ENCODE measurements around the gene CD151.
A peak's percentile ranks its signal among the peaks of the same experiment; 100 is the strongest.

CD151 gene

DNA sequence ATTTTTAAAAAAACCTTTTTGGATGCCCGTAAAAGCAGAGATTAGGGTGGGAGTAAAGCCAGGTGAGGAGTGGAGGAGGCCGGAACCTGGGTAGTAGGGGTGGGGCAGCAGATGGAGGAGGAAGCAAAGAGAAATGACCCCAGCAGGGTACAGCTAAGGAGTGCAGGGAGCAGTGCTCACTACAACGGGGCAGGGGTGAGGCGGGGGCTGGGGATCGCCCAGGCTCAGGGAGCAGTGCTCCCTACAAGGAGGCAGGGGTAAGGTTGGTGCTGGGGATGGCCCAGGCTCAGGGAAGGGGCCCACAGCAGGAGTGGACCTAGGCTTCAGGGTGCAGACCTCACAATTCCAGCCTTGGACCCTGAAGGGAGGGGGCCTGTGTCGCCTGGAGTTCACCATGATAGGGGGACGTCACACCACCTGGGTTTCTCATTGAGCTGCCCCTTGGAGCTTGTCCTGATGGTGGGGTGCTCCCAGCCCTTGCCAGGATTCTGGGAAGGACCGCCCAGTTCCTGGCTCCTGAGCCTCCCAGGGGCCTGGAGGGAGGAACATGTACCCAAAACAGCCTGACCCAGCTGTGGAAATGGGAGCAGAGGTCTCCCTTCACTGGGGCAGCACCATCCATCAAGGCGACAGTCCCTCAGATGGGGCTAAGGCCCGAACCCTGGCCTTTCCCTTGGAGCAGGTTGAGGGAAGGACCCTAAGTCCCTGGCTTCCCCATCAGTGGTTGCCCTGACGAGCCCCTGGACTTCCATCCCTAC lies 16.9 kb upstream of the CD151 start:
- no peak for DNase-seq (ENCODE audit: low spot score)

DNA sequence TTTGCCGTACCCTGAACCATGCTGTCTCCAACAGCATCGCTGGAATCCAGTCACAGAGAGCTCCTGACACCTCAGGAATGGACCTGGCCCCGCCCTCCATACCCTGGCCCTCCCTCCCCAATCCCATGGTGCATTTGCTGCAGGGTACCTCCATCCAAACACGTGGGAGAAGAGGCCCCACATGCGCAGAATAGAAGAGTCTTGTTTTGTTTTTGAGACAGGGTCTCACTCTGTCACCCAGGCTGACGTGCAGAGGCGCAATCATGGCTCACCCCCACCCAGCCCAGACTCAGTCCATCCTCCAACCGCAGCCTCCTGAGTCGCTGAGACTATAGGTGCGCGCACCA lies 16.3 kb upstream of the CD151 start:
- no peak for DNase-seq (ENCODE audit: low spot score)

DNA sequence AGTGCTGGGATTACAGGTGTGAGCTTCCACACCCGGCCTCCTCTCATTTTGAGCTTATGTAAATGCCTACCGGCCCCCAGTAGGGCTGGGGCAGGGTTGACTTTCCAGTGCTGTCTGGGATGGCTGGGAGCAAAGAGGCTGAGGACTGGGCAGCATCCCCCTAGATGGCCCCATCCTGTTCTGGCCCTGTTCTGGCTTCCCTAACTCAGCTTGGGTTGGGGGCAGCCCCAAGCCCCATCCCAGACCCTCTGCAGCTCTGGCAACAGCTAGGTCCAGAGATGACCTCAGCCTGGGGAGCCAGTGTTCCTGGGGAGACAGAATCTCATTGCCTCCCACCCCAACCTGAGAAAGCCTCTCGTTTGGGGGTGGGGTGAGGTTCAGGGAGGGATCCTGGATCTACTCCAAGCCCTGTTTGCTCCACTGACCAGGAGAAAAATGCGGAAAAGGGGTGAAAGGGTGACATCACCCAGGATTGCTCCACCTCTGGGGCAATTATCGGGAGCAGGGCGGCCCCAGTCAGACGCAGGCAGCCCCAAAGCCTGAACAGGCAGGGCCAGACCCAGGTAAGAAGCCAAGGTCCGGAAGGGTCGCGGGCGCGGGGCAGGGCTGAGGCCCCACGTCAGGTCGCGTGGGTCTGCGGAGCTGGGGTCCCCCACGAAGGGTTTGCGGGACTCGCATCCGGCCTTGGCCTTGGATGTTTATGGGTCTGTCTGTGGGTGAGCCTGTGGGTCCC lies 14.2 kb upstream of the CD151 start, which contains the start of gene PNPLA2:
Gene PNPLA2, plus strand, starts transcription at position 519 of the 733 bp plus-strand sequence. CDS start 805 bp downstream, outside the sequence.
- no peak for DNase-seq (ENCODE audit: low spot score)

GRCh38 chr11:819129-819931 lies 13.4 kb upstream of the CD151 start:
- DNase-seq (ENCODE audit: low spot score) = peak; percentile 91

GRCh38 chr11:819943-820649 lies 12.7 kb upstream of the CD151 start:
- DNase-seq (ENCODE audit: low spot score) = peak; percentile 94

DNA sequence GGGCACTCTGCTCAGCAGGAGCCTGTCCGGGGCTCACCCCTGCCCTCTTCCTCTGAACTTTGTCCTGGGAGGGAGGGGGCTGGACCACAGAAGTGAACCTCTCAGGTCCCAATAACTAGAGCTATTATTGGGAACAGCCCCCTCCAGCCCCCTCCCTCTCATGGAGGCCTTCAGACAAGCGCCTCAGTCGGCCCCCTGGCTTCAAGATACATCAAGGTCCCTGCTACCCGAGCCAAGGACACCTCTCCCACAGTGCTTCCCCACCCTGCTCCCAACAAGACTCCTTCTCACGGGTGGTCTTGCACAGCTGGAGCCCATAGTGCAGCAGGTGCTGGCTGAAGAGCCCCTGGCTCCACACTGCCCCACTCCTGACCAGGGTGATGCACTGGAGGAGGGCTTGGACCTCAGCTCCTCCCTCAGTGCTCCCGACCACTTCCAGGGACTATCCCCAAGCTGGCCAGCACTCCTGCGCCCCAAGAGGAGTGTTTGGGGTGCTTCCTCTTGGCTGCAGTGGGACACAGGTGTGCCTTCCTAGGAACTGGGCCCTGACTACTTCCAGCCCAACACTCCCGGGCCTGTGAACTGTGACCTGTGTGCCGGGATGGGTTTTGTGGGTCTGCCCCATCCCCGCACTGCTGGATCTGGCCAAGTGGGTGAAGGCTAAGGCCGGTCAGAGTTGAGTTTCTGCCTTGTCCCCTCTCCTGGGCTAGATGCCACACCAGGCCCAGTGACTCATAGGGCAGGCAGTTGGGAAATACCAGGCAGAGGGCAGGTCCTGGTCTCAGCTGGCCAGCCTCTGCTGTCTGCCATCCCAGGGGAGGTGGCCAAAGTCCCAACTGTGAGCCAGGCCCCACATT lies 11.9 kb upstream of the CD151 start:
- DNase-seq (ENCODE audit: low spot score) = no peak

DNA sequence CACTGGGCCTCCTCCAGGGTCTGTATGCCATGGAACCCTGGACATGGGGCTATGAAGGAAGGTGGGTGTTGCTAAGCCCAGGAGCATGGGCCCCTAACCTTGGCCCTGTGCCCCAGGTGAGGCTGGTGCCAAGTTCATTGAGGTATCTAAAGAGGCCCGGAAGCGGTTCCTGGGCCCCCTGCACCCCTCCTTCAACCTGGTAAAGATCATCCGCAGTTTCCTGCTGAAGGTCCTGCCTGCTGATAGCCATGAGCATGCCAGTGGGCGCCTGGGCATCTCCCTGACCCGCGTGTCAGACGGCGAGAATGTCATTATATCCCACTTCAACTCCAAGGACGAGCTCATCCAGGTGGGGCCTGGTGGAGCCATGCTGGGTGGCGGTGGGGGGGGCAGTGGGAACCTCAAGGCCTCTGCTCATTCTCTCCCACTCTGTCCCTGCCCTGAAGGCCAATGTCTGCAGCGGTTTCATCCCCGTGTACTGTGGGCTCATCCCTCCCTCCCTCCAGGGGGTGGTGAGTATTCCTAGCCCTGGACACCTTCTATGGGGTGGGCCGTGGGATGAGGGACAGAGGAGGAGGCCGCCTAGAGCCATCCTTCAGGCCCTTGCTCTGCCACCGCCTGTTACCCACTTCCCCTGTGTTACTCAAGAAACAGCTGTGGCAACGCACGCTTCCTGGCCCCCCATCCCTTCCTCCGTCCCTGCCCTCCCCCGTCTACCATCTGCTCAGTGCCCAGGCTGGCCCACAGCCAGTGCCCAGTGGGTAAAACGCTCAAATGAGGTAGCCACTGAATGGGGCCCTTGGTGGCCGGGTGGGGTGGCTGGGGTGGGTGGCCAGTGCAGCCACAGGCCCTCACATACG lies 11.0 kb upstream of the CD151 start:
- no peak for DNase-seq (ENCODE audit: low spot score)

DNA sequence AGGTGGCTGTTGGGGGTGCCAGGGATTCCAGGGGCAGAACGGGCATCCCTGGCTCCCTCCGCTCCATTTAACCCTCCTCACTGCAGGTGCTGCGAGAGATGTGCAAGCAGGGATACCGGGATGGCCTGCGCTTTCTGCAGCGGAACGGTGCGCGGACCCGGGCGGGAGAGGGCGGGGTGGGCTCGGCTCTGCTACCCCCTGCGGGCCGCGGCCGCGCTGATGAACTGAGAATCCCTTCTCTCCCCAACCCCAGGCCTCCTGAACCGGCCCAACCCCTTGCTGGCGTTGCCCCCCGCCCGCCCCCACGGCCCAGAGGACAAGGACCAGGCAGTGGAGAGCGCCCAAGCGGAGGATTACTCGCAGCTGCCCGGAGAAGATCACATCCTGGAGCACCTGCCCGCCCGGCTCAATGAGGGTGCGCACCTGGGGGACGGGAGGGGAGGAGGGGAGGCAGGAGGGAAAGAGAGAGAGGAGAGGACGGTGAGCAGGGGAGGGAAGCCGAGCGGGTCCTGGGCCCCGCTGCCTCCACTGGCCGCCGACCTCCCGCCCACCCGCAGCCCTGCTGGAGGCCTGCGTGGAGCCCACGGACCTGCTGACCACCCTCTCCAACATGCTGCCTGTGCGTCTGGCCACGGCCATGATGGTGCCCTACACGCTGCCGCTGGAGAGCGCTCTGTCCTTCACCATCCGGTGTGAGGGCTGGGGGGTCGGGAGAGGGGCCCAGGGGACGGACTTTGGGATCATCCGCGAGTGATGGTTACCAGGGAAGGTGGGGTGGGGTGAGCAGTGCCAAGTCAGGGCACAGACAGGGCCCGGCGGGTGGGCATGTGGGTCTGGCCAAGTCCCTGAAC lies 9.1 kb upstream of the CD151 start:
- DNase-seq (ENCODE audit: low spot score) = no peak

DNA sequence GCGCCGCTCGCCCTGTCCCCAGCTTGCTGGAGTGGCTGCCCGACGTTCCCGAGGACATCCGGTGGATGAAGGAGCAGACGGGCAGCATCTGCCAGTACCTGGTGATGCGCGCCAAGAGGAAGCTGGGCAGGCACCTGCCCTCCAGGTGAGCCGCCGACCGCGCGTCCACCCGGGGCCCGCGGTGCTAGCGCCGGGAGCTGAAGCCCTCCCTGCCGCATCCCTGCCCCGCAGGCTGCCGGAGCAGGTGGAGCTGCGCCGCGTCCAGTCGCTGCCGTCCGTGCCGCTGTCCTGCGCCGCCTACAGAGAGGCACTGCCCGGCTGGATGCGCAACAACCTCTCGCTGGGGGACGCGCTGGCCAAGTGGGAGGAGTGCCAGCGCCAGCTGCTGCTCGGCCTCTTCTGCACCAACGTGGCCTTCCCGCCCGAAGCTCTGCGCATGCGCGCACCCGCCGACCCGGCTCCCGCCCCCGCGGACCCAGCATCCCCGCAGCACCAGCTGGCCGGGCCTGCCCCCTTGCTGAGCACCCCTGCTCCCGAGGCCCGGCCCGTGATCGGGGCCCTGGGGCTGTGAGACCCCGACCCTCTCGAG lies 8.4 kb upstream of the CD151 start:
- DNase-seq (ENCODE audit: low spot score) = no peak

GRCh38 chr11:824942-825341 lies 7.8 kb upstream of the CD151 start:
- DNase-seq (ENCODE audit: low spot score) = no peak

GRCh38 chr11:825366-826226 lies 7.2 kb upstream of the CD151 start:
- DNase-seq (ENCODE audit: low spot score) = no peak

GRCh38 chr11:826227-826621 lies 6.5 kb upstream of the CD151 start:
- DNase-seq (ENCODE audit: low spot score) = no peak

- no peak for DNase-seq (ENCODE audit: low spot score)
Measured at GRCh38 chr11:826836-827145, 6.0 kb upstream of the CD151 start.

GRCh38 chr11:827146-827896 lies 5.4 kb upstream of the CD151 start:
- no peak for DNase-seq (ENCODE audit: low spot score)

- no peak for DNase-seq (ENCODE audit: low spot score)
Measured at GRCh38 chr11:827897-828192, 4.9 kb upstream of the CD151 start, which contains the start of gene CRACR2B. TSS of gene CRACR2B (plus strand) at chr11:827919. CDS start at chr11:828608, 689 bp downstream.

DNA sequence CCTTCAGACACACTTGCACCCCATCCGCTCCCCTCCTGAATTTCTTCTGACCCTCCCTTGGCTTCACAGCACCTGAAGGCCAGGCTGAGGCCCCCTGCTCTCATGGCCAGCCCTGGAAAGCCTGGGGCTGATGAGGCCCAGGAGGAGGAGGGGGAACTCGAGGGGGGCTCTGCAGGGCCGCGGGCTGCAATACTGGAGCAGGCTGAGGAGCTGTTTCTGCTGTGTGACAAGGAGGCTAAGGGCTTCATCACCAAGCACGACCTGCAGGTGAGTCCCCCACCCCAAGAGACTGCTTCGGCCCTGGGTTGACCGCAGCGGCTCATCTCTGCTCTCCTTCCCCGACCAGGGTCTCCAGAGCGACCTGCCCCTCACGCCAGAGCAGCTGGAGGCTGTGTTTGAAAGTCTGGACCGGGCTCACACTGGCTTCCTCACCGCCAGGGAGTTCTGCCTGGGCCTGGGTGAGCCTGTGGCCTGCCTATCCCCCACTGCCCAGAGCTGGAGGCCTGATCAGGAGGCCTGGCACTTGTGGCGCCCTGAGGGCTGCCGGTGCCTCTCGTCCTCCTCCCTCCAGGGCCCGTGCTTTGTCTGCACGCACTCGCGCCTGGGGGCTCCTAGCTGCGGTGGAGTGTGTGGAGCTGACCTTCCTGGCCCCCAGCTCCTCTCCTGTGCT lies 4.1 kb upstream of the CD151 start:
- no peak for DNase-seq (ENCODE audit: low spot score)

All from CD4-positive, alpha-beta T cell treated with Interleukin-15 for 4 hours (primary cell).